Activated CD8-positive, alpha-beta memory T cell treated with anti-CD3 and anti-CD28 coated beads for 36 hours (primary cell): ENCODE measurements around the gene RARRES2. TPM values are rescaled to one million over a fixed set of nuclear protein-coding genes. Genes with fewer than 3 reads are reported as not detected.

Experiments
- CTCF ChIA-PET: fragments of 350-600 bp; sonication (Branson Sonifier 250); formaldehyde crosslinking; loops from one replicate; lab custom pipeline; 2021; ENCODE audit warnings: antibody characterized with exemption; lab: Charles Lee
- POLR2A ChIA-PET: fragments of 350-600 bp; sonication (Branson Sonifier 250); formaldehyde crosslinking; loops from one replicate; lab custom pipeline; 2021; ENCODE audit warnings: antibody characterized with exemption; lab: Charles Lee
- total RNA-seq, 2 experiments: library from RNA; stranded (reverse); gene quantifications; one replicate each; pipeline ENCODE4 v1.2.3, GENCODE V29; 2021

RARRES2 gene
- total RNA-seq, 2 experiments from 2014 or later, result not detected

DNA sequence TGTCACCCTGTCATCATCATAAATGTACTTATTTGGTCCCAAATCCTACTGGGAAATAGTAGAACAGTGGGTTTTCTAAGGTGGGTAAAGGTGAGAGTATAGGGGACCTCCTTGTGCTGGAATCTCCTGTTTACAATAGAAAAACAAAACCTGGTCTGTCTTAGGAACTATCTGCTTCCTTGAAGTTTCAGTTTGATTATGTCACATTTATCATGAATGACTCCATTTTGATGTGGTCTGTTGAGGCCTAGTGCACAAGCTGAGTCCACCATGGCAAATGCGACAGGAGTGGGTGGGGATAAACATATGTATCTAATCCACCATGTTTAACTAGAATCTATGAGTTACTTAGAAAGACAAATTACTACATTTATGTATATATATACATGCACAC is 14.2 kb upstream of the RARRES2 start:
- POLR2A ChIA-PET, result interaction anchor here (0.6 to 0.7 kb wide), 2 partner anchors 20 to 32 kb away, joined by 3 to 4 read pairs; partner anchors contain the start of genes ACTR3C and LRRC61
- CTCF ChIA-PET, result interaction anchor here (0.7 to 1.8 kb wide), 5 partner anchors 18 to 66 kb away, joined by 3 to 10 read pairs (median 4); no protein-coding TSS in a partner anchor

DNA sequence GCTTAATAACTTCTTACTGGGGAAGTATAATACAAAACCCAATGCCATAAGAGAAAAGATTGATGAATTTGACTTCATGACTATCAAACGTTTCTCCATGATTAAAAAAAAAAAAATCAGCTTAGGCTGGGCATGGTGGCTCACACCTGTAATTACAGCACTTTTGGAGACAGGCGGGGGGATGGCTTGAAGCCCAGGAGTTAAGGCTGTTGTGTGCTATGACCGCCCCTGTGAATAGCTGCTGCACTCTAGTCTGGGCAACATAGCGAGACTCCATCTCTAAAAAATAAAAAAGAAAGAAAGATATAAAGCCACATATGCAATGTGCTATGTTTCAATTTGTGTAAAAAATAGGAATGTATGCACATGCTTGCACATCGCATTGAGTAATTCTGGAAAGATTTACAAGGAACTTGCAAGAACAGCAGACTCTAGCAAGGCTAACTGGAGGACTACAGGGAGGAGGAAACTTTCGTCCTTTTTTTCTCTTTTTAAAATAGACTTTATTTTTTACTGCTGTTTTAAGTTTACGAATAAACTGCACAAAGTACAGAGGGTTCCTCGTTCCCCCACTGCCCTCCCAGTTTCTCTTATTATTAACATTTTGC is 10.3 kb upstream of the RARRES2 start:
- CTCF ChIA-PET, result no interaction called here
- POLR2A ChIA-PET, result no interaction called here

DNA sequence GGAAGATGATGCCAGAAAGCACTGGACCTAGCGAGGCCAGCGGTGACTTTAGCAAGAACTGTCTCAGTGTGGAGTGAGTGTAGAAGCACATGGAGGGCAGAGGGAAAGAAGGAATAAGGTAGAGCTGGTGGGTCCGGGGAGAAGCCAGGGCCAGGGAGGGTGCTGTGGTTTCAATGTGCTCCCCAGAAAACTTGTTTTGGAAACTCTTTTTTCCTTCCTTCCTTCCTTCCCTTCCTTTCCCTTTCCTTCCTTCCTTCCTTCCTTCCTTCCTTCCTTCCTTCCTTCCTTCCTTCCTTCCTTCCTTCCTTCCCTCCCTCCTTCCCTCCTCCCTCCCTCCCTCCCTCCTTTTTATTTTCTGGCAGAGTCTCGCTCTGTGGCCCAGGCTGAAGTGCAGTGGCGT is 5.5 kb upstream of the RARRES2 start:
- CTCF ChIA-PET, result no interaction called here

DNA sequence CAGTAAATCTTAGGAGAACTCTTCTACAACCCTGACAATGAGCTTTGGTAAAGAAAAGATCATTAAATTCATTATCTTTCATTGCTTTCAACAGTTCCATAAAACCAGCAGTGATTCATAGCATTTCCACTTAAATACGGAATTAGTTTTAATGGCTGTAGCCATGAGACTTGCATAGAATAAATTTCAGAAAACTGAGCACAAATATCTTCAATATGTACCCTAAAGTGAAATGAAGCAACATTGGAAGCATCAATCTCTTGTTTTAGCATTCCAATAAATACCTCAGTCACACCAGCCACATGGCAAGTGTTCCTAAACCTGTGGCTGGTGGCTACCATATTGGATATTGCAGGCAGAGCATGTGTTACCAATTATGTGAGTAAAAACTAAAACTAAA is 3.6 kb upstream of the RARRES2 start:
- ChIA-PET POLR2A (no interaction called here), CTCF (no interaction called here)

More for the DNA sequence above, 5.5 kb upstream of the RARRES2 start:
- POLR2A ChIA-PET, result no interaction called here

DNA sequence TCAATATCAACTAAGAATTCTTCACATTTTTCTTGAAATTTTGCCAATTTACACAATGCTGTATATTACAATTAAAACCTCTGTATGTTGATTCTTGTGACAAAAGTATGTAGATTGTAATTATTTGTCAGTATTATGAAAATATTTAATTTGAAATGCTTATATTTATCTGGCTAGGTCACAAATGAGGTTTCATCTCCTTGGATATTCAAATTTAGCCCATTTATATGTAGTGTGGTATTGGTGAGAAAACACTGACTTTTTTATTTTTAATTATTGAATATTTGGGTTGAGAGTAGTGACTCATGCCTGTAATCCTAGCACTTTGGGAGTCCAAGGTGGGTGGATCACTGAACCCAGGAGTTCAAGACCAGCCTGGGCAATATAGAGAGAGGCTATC is 2.9 kb upstream of the RARRES2 start:
- ChIA-PET POLR2A (no interaction called here), CTCF (no interaction called here)

DNA sequence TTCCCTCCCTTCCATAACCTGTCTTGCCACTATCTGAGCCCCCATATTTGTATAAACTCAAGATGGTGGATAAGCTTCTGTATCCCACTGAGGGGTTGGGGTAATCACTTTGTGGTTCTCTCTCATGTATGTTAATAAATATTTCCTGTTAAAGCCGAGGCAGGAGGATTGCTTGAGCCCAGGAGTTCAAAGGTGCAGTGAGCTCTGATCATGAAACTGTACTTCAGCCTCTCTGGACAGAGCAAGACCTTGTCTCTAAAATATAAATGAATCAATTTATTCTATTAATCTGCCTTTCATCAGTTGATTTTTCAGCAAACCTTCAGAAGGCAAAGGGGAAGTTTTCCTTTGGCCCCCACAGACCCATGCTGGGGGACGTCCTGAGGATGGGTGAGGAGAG is 1.8 kb upstream of the RARRES2 start:
- CTCF ChIA-PET, result no interaction called here
- POLR2A ChIA-PET, result no interaction called here

DNA sequence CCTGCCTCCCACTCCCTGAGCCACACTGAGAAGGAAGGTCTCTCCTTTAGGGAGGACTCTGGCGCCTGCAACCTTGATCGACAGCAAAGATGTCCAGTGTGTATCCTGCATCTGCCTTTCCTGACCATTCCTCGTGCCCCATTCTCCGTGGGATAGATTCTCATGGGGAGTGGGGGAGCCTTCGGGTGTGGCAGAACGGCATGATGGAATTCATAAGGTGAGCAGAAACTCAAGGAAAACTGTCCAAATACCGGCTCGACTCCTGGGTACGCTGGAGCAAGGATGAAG is 636 bp upstream of the RARRES2 start:
- ChIA-PET CTCF (no interaction called here), POLR2A (no interaction called here)

DNA sequence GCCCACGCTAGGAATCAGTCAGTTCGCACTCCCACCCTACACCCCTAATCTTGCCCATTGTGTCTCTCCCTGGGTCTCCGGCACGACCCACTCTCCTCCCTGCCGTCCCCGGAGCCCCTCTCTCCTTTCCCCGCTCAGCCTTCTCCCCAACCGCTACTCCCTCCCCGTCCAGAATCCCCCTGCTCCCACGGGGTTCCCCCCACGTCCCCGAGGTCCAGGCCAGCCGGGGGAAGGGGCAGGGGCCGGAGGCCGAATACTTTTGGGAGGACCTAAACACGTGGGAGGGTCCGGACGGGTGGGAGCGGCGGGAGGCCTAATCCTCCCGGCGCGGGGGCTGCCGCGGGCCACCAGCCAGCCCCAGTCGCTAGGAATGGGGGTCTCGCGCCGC is 560 bp downstream of the RARRES2 start:
- POLR2A ChIA-PET, result no interaction called here
- CTCF ChIA-PET, result no interaction called here

DNA sequence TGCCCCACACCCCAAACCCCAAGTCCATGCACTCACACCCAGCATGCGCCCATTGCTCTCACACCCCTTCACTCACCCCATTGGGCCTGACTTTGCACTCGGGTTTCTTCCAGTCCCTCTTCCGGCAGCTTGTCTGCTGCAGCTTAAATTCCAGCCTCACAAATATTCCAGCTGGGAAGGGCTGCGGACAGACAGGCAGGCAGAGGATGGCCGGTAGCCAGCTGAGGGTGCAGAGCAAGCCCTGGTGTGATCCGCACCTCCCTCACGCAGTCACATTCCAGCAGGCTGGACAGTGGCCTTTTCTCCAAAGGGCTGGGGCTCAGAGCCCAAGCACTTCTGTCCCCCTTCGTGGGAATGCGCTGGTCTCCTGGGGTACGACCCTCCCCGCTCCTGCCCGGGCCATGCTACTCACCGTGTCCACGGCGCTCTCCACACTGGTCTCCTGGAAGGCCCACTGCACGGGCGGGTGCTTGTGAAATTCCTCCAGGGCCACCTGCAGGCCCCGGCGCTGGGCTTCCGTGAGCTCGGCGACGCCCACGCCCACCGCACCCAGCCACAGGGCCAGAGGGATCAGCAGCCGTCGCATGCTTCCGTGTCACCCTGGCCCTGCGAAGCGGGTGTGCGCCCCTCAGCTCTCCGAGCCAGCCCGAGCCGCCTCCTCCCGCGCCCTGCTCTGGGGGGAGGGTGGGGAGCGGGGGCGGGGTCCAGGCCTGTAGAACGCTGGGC is 1.2 kb downstream of the RARRES2 start:
- CTCF ChIA-PET, result no interaction called here
- POLR2A ChIA-PET, result no interaction called here

DNA sequence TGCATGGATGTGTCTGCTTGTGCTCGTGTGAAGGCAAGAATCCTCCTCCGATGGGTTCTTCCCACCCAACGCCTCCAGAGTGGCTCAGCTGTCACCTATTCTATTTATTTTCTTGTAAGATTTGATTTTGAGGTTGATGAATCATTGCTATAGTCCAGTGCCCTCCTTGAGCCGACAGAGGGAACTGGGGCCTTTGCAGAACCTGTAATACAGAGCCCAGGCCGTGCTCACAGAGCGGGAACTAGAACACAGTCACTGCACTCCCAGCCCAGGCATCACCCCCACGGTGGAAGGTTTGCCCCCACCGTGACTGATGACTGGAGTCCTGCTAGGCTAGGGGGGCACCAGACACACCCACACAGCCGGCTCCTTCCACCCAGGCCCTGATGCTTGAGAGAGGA is 2.0 kb downstream of the RARRES2 start:
- POLR2A ChIA-PET, result no interaction called here

DNA sequence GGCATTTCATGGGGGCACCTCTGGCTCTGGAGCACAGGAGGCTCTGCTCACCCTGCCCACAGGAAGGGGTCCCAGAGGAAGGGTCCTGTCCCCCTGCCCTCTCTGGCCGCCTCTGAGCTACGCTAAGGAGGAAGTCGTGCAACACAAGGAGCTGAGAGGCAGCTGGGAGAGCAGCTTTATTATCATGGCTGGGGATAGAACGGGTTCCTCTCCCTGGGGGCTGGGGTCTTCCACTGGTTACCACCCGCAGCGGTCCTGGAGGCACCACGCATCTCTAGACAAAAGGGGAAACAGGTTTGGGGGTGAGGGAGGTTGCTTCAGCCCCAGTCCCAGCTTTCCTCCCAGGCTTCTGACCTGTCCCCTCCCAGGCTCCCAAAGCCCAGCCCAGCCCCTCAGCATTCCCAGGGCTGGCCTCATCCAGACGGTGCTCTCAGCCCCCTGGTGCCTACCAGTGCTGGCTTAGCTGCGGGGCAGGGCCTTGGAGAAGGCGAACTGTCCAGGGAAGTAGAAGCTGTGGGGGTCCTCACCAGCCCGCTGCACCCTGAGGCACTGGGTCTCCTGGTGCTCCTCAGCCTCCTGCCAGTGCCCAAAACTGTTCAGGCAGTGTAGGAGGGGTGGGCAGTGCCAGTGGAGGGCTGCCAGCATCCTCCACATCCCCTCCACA is 3.1 kb downstream of the RARRES2 start:
- CTCF ChIA-PET, result no interaction called here
- POLR2A ChIA-PET, result no interaction called here

More for the DNA sequence above, 2.0 kb downstream of the RARRES2 start:
- CTCF ChIA-PET, result no interaction called here

DNA sequence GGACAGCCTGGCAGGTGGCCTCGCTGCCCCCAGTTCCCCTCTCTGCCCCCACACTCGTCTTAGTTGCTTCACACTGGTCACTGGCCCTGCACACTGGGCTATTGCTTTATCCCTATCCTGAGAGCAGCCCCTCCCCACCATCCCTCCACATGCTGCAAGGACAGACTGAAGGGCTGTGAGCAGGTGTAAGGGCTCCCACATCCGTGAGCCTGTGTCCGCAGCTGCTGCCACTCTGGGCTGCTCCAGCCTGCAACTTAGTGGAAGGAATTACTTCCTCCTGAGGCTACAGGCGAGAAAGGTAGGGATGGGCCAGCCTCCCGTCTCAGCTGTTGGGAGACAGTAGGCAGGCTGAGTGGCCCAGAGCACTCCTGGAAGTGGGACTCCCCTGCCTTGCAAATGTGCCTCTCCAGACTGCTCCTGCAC is 3.8 kb downstream of the RARRES2 start:
- CTCF ChIA-PET, result no interaction called here
- POLR2A ChIA-PET, result no interaction called here

DNA sequence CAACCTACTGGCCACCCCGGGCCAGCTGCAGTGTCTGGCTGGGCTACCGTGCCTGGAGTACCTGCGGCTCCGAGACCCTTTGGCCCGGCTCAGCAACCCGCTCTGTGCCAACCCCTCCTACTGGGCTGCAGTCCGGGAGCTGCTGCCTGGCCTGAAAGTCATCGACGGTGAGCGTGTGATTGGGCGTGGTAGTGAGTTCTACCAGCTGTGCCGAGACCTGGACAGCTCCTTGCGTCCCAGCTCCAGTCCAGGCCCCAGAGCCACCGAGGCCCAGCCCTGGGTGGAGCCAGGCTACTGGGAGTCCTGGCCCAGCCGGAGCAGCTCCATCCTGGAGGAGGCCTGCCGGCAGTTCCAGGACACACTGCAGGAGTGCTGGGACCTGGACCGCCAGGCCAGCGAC is 4.2 kb downstream of the RARRES2 start:
- ChIA-PET CTCF (no interaction called here), POLR2A (no interaction called here)

DNA sequence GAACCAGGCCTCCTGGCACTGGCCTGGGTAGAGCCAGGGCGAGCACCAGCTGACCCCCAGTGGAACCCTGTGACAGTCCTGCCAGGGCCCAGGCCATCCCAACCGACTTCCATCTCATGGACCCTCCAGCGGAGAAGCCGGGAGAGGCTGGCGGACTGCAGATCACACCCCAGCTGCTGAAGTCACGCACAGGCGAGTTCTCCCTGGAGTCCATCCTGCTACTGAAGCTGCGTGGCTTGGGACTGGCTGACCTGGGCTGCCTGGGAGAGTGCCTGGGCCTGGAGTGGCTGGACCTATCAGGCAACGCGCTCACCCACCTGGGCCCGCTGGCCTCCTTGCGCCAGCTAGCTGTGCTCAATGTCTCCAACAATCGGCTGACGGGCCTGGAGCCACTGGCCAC is 4.7 kb downstream of the RARRES2 start:
- CTCF ChIA-PET, result no interaction called here
- POLR2A ChIA-PET, result no interaction called here

DNA sequence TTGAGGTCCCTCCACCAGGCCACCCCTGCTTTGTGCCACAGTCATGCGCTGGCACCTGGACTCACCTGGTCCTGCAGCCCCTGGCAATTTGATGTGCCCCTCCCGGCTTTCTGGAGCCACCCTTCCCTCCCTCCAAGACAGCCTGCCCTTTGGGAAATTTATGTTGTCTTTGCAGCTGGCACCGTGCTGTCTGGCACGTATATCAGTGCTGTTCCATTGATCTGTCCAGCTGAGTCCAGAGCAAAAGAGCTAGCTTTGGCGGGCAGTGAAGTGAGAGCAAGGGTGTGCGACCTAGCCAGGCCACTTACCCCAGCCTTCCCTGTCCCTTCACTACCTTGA is 5.7 kb downstream of the RARRES2 start:
- POLR2A ChIA-PET, result no interaction called here
- CTCF ChIA-PET, result interaction anchor here (0.8 kb wide), 1 partner anchor 20 kb away, joined by 4 read pairs; no protein-coding TSS in a partner anchor

DNA sequence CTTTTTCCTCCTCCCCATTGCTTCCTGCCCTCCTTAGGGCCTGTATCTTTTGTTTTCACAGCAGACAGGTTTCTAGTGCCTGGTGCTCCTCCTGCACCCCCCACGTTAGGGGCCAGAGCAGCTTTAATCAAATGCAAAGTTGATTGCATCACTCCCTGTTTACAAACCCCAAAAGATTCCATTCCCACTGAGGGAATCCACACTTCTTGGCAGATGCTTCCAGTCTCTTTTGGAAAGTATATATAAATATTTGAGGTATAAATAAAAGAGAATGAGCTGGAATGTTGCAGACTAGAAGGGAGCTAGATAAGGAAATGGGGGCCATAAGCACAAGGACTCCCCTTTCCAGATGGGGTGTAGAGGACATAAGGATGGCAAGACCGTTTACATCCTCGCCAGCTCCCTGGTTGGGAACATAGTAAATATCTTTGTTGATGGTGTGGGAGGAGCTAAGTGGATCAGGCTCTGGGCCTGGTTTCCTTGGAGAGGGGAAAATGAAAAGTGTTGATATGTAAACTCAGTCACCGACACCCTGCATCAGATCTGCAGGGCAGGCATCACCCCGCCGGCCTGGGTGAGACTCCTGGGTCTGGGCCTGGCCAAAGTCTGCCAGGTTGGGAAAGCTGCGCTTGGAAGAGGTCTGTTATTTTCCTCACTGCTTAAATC is 6.2 kb downstream of the RARRES2 start:
- ChIA-PET POLR2A (no interaction called here), CTCF (no interaction called here)

DNA sequence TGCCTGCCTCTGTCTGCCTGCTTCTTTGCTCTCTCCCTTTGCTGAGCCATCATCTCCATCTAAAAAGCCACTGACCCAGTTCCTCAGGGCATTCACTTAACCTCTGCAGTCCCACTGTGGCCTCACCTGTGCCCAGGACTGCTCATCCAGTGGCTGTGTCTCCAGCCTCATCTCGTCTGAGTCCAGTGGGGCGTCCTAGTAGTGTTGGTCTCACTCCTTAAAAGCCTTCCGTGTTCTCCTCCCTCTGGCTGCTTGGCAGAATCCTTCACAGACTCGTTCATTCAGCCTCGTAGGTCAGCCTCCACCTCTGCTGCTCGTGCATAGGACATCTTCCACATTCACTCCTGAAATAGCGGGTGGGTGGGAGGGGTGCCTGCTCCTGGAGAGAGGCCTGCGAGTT is 7.3 kb downstream of the RARRES2 start:
- POLR2A ChIA-PET, result no interaction called here
- CTCF ChIA-PET, result no interaction called here

DNA sequence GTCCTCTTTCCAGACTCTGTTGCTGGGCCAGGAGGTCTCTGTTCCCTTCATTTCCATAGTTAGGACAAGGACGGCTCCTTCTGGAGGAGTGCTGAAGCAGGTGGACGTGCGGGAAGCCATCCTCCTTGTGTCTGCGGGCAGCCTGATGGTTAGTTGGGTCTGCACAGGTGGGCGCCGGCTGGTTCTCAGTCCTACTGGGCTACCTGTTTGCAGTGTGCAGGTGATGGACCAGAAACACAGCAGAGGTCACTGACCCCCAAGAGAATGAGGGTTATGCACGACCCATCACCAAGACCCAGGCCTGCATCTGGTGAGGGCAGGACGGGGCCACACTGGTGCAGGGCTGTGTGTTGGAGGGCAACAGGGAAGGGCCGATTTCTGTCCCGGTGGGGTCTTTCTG is 7.8 kb downstream of the RARRES2 start:
- ChIA-PET POLR2A (no interaction called here), CTCF (no interaction called here)

DNA sequence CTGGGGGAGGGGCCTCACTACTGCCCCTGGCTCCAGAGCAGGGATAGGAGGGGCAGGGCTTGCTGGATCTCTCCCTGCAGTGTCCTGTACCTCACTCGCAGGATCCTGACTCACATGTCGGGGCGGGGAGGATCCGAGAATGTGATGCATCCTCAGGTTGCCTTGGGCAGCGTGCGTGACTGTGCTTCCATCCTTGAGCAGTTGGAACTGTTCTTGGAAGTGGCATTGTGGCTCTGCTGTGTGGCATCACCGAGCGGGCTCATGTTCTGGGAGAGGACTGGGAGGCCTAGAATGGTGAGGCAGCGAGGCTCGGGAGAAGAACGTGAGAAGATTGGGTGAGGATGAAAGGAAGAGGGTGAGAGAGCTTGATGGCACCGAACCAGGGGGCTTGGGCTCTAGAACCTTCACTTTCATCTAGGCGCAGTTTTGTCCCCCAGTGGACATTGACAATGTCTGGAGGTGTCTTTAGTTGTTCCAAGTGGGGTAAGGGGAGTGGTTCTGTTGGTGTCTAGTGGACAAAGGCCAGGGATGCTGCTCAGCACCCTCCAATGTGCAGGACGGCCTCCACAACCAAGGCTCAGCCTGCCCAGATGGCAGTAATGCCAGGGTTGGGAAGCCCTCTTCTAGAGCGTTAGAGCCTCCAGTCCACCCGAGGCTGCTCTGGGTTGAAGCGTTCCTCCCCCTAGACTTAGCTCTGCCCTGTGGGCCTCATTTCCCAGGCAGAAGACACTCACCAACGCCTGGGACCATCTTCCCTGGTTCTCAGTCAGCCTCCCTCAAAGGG is 8.4 kb downstream of the RARRES2 start:
- POLR2A ChIA-PET, result no interaction called here

More for the DNA sequence above, 8.4 kb downstream of the RARRES2 start:
- CTCF ChIA-PET, result no interaction called here
